ENCODE measurements around the gene SERPINA4. TPM values are rescaled to one million over a fixed set of nuclear protein-coding genes. Genes with fewer than 3 reads are reported as not detected.

SERPINA4 gene
- total RNA-seq, 1 donor from 2014 or later = not detected

DNA sequence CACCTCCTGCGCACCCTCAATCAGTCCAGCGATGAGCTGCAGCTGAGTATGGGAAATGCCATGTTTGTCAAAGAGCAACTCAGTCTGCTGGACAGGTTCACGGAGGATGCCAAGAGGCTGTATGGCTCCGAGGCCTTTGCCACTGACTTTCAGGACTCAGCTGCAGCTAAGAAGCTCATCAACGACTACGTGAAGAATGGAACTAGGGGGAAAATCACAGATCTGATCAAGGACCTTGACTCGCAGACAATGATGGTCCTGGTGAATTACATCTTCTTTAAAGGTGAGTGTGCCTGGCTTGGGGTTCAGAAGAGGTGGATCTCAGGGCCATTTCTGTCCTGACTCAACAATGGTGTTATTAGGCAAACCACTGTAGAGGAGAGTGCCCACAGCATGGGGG lies 53.6 kb downstream of the SERPINA4 start:
- DNase-seq (ENCODE audit: low spot score) = no peak

DNA sequence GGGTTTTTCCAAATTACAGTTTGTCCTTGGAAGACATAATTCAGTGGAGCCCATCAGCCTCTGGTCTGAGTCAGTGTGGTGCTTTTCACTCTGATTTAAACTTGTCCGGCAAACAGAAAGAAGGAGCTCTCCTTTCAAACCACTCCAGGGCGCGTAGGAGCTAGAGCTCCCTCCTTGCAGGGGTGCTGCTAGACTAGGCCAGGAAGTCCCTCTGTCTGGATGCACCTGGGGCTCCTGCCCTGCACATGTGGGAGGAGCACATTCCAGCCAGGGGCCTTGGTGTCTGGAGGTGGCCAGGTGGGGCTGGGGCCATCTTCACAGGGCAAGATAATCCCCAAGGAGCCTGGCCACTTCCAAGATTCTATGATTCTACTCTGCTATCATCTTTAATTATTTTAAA lies 54.0 kb downstream of the SERPINA4 start:
- no peak for DNase-seq (ENCODE audit: low spot score)

DNA sequence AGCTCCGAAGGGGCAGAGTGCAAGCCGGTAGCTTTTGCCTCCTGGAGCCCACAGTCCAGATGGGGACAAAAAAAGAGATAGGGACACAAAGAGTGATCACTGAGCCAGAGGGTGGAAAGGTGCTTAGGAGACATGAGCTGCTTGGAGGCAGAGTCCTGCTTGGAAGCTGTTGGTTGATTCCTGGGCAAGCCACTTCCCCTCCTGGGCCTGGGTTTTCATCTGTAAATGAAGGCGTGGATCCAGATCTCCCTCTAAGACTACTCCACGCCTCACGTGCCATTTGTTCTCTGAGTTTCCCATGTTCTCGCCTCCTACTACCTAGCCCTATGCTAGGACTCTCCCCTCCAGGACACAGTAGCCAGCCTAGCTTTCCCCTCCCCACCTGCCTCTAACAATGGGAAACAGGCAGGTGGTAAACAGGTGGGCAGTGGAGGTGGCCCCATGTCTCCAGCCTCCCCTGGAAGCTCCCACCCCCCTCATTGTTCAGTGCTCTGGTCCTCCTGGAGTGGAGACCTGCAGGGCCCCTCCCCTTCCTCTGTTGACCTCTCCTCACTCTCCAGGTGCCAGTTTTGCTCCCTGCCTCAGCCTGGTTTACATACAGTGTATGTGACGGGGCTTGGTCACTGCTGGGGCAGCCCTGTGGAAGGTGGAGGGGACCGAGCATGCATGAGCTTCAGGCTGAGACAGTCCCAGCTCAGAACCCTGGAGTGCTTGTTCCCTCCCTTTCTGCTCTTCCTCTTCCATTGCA lies 54.8 kb downstream of the SERPINA4 start:
- DNase-seq (ENCODE audit: low spot score) = no peak

DNA sequence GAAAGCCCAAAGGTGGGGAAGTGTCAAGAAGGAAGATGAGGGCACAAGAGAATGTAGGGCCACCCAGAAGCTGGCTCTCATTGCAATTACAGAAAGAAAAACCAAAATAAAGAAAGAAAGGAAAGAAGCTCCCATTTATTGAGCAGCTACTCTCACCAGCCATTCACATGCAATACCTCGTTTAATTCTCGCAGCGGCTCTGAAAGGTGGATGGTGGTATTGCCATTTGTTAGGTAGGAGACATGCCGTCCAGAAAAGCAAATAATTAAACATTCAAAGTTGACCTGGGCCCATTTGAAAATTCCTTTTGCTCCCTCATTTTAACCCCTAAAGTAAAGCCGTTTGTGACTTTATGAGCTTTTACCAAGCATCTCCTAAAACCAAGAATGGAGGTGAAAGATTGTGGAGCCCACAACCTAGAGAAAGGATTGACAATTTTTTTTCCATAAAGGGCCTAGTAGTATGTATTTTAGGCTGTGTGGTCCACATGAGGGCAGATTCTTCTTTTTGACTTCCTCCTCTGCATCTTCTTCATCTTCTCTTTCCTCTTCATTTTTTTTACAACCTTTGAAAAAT lies 56.2 kb downstream of the SERPINA4 start:
- no peak for DNase-seq (ENCODE audit: low spot score)

DNA sequence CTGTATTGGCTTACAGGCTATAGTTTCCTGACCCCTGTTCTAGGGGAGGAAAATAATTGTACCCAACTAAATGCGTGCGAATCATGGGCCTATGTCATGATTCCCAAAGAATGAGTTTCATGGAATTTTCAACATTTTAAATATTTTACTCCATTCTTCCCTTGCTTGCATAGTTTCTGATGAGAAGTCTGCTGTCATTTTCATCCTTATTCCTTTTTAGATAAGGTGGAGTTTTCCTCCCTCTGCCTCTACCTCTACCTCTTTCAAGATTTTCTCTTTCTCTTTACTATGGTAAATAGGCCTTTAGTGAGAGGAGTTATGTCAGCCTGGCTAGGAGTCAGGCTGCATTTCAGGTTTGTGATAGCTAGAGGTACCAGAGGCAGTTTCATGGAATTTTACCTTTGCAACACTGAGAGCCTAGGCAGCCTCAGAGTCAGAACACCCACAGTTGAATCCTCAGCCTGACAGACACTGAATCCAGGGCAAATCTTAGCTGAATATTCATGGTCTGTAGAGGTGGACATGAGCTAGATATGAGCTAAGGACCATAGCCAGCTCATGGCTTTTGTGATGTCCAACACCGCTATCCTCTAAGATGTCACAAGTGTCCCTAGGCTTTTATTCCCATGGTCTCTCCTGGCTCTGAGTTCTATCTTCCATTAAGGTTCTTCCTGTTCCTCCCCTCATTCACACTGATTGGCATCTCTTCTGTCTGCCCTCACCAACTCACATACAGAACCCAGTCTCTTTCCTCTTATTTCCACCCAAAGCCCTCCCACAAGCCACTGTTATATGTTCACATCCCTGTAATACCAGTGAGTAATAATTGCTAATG lies 57.0 kb downstream of the SERPINA4 start:
- DNase-seq (ENCODE audit: low spot score) = no peak

DNA sequence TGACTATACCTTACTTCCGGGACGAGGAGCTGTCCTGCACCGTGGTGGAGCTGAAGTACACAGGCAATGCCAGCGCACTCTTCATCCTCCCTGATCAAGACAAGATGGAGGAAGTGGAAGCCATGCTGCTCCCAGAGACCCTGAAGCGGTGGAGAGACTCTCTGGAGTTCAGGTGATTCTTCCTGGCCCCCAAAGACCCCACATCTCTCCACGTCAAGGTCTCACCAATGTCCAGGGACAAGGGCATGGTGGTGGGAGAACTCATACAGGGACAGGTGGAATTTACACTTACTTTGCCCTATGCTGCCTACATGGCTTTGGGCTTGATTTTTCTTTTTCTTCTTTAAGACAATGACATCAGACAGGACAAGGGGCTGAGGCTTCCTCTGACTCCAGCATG lies 58.1 kb downstream of the SERPINA4 start:
- DNase-seq (ENCODE audit: low spot score) = no peak

Other genes starting within 250 kb of the SERPINA4 start
- 2.4 TPM for gene SERPINA6, start 238.1 kb upstream of the SERPINA4 start, total RNA-seq (ENCODE audit: insufficient read depth, low replicate concordance)
- gene SERPINA2, start 194.7 kb upstream of the SERPINA4 start, total RNA-seq (ENCODE audit: insufficient read depth, low replicate concordance) = not detected
- 15.6 TPM for gene SERPINA1, start 172.8 kb upstream of the SERPINA4 start, total RNA-seq (ENCODE audit: insufficient read depth, low replicate concordance)
- gene SERPINA11, start 108.6 kb upstream of the SERPINA4 start, total RNA-seq (ENCODE audit: insufficient read depth, low replicate concordance) = 1.7 TPM
- 1.4 TPM for gene SERPINA9, start 85.2 kb upstream of the SERPINA4 start, total RNA-seq (ENCODE audit: insufficient read depth, low replicate concordance)
- not detected for gene SERPINA12, start 52.0 kb upstream of the SERPINA4 start, total RNA-seq (ENCODE audit: insufficient read depth, low replicate concordance)
- gene SERPINA5, start 20.0 kb downstream of the SERPINA4 start, total RNA-seq (ENCODE audit: insufficient read depth, low replicate concordance) = 0.24 TPM
- gene SERPINA3, start 50.9 kb downstream of the SERPINA4 start, total RNA-seq (ENCODE audit: insufficient read depth, low replicate concordance) = 13.2 TPM
- 0.96 TPM for gene GSC, start 208.7 kb downstream of the SERPINA4 start, total RNA-seq (ENCODE audit: insufficient read depth, low replicate concordance)